Fibroblast of lung (primary cell): Measurements from ENCODE around the gene SFT2D2.

Experiments
- EZH2 ChIP-seq: IDR thresholded peaks from 2 replicates; pipeline ENCODE4 v1.5.1; 2012; ENCODE audit warnings: low read length, control low read depth, mild to moderate bottlenecking; ENCODE audit errors: missing control alignments
- TF ChIP-seq, protein P1 (sequence below), 2 donors: IDR thresholded peaks in 1 of 2; conservative IDR thresholded peaks in 1 of 2; 1 replicate in 1 of 2; 2 replicates in 1 of 2; pipeline ENCODE4 v1.5.1; 2011 to 2012; ENCODE audit warnings: low read length in 2 of 2, control low read depth in 1 of 2, inconsistent platforms in 1 of 2, low read depth in 1 of 2, mild to moderate bottlenecking in 1 of 2

DNA sequence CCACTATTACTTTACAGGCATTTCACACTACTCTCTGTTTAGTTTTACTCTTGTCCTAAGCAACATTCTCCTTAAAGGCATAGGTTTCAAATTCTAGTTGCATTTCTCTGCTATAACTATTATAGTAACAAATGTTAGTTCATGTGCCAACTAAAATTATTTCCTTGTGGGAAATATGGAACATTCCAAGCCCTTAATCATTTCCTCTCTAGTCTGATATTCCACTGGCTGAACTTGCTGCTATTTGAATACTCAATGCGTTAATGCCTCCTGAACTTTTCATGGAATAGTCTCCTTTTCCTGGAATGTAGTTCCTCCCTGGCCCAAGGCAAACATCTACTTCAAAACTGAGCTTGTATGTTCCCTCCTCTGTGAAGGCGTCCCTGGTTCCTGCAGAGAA, 35.6 kb downstream of the SFT2D2 start:
- TF ChIP-seq, protein P1, sequence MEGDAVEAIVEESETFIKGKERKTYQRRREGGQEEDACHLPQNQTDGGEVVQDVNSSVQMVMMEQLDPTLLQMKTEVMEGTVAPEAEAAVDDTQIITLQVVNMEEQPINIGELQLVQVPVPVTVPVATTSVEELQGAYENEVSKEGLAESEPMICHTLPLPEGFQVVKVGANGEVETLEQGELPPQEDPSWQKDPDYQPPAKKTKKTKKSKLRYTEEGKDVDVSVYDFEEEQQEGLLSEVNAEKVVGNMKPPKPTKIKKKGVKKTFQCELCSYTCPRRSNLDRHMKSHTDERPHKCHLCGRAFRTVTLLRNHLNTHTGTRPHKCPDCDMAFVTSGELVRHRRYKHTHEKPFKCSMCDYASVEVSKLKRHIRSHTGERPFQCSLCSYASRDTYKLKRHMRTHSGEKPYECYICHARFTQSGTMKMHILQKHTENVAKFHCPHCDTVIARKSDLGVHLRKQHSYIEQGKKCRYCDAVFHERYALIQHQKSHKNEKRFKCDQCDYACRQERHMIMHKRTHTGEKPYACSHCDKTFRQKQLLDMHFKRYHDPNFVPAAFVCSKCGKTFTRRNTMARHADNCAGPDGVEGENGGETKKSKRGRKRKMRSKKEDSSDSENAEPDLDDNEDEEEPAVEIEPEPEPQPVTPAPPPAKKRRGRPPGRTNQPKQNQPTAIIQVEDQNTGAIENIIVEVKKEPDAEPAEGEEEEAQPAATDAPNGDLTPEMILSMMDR (conservative IDR thresholded peaks at IDR 0.05 in 1 of 2, IDR thresholded peaks at IDR 0.05 in 1 of 2; ENCODE audit: low read depth in 1 of 2, low read length in 2 of 2), result no peak
- no peak for TF ChIP-seq EZH2
